HG03439 (cell line): ENCODE measurements around the gene TSFM.

Experiments
- ATAC-seq: cut with Tn5 transposase; IDR thresholded peaks from one replicate; pipeline ENCODE4 v1.9.1; 2021; ENCODE audit warnings: mild to moderate bottlenecking, moderate library complexity; ENCODE audit not compliant: unreplicated experiment

Gene TSFM

GRCh38 chr12:57832966-57833365 is 50.4 kb downstream of the TSFM start:
- ATAC-seq, result no peak

- no peak for ATAC-seq
These were observed 51.1 kb downstream of the TSFM start for GRCh38 chr12:57833672-57834071.

- ATAC-seq, result no peak
These were observed 51.7 kb downstream of the TSFM start for GRCh38 chr12:57834086-57834876.

GRCh38 chr12:57835366-57836288 is 53.0 kb downstream of the TSFM start:
- ATAC-seq, result no peak

- peak; percentile 51 for ATAC-seq
These were observed 54.1 kb downstream of the TSFM start for GRCh38 chr12:57836442-57837375.

GRCh38 chr12:57837864-57838562 is 55.4 kb downstream of the TSFM start:
- no peak for ATAC-seq

GRCh38 chr12:57838594-57839302 is 56.2 kb downstream of the TSFM start:
- ATAC-seq, result no peak

GRCh38 chr12:57839996-57840395 is 57.4 kb downstream of the TSFM start:
- no peak for ATAC-seq

GRCh38 chr12:57840726-57841125 is 58.1 kb downstream of the TSFM start:
- ATAC-seq, result no peak

- ATAC-seq, result no peak
These were observed 58.9 kb downstream of the TSFM start for GRCh38 chr12:57841445-57841844.

GRCh38 chr12:57842342-57843294 is 60.0 kb downstream of the TSFM start:
- no peak for ATAC-seq

- ATAC-seq, result peak; percentile 21
These were observed 62.3 kb downstream of the TSFM start for GRCh38 chr12:57844709-57845477.

GRCh38 chr12:57845478-57846284 is 63.1 kb downstream of the TSFM start:
- ATAC-seq, result peak; percentile 26

GRCh38 chr12:57846285-57846576 is 63.6 kb downstream of the TSFM start:
- peak; percentile 7 for ATAC-seq

GRCh38 chr12:57846577-57847319 is 64.2 kb downstream of the TSFM start, which contains the start of gene CTDSP2:
Gene CTDSP2 (minus strand): TSS chr12:57846729. CDS start chr12:57846435, 294 bp downstream.
- peak; percentile 45 for ATAC-seq
